H9 (cell line): ENCODE measurements around the gene IL5. TPM values are rescaled to one million over a fixed set of nuclear protein-coding genes. Genes with fewer than 3 reads are reported as not detected.
"Not testable (repeated sequence)": the region's sequence is repeated elsewhere in the genome, so short reads cannot be mapped to it uniquely, and the experiment has no call there.

Source experiments
- DNase-seq: peaks from one replicate; pipeline ENCODE4 v3.0.0-alpha.2; 2017
- H2AFZ ChIP-seq: one replicate; pipeline ENCODE4 v1.6.1; 2013; ENCODE audit warnings: mild to moderate bottlenecking, low read length, control low read depth, moderate library complexity
- H2AK5ac ChIP-seq: 2 replicates; pipeline ENCODE4 v1.6.1; 2013; ENCODE audit warnings: low read length, control low read depth, mixed read lengths; ENCODE audit not compliant: insufficient read length
- H2BK120ac ChIP-seq: one replicate; pipeline ENCODE4 v1.6.1; 2013; ENCODE audit warnings: low read depth, mild to moderate bottlenecking, low read length, control low read depth, inconsistent platforms; ENCODE audit not compliant: poor library complexity, severe bottlenecking
- H2BK12ac ChIP-seq: 2 replicates; pipeline ENCODE4 v1.6.1; 2013; ENCODE audit warnings: low read length, control low read depth, mixed read lengths, low read depth; ENCODE audit not compliant: insufficient read length
- H2BK15ac ChIP-seq: 2 replicates; pipeline ENCODE4 v1.6.1; 2013; ENCODE audit warnings: low read depth, low read length, control low read depth
- H2BK20ac ChIP-seq: one replicate; pipeline ENCODE4 v1.6.1; 2013; ENCODE audit warnings: low read depth, mild to moderate bottlenecking, low read length, control low read depth, inconsistent platforms; ENCODE audit not compliant: poor library complexity, severe bottlenecking
- H2BK5ac ChIP-seq: 2 replicates; pipeline ENCODE4 v1.6.1; 2013; ENCODE audit warnings: low read length, control low read depth, mixed read lengths; ENCODE audit not compliant: insufficient read length
- H3K14ac ChIP-seq: 2 replicates; pipeline ENCODE4 v1.6.1; 2013; ENCODE audit warnings: low read length, control low read depth; ENCODE audit not compliant: insufficient read depth
- H3K18ac ChIP-seq: 2 replicates; pipeline ENCODE4 v1.6.1; 2013; ENCODE audit warnings: low read depth, mild to moderate bottlenecking, mixed read lengths, low read length, control low read depth; ENCODE audit not compliant: insufficient read length
- H3K23ac ChIP-seq: 2 replicates; pipeline ENCODE4 v1.6.1; 2013; ENCODE audit warnings: low read length, control low read depth, mixed read lengths, low read depth; ENCODE audit not compliant: insufficient read length
- H3K23me2 ChIP-seq: 2 replicates; pipeline ENCODE4 v1.6.1; 2013; ENCODE audit warnings: low read depth, mild to moderate bottlenecking, mixed read lengths, low read length, control low read depth; ENCODE audit not compliant: insufficient read length, poor library complexity, severe bottlenecking
- H3K27ac ChIP-seq: 2 replicates; pipeline ENCODE4 v1.5.1; 2013; ENCODE audit warnings: low read length, control low read depth, mixed read lengths, low read depth; ENCODE audit not compliant: insufficient read length
- H3K27me3 ChIP-seq: 2 replicates; pipeline ENCODE4 v1.6.1; 2013; ENCODE audit warnings: low read length, control low read depth, inconsistent platforms; ENCODE audit not compliant: insufficient read depth
- H3K4ac ChIP-seq: 2 replicates; pipeline ENCODE4 v1.6.1; 2013; ENCODE audit warnings: low read depth, mild to moderate bottlenecking, control low read depth, inconsistent platforms, low read length, moderate library complexity
- H3K4me1 ChIP-seq: 2 replicates; pipeline ENCODE4 v1.6.1; 2013; ENCODE audit warnings: low read length, control low read depth, inconsistent platforms; ENCODE audit not compliant: insufficient read depth
- H3K4me2 ChIP-seq: 2 replicates; pipeline ENCODE4 v1.6.1; 2013; ENCODE audit warnings: low read length, control low read depth, mixed read lengths; ENCODE audit not compliant: insufficient read length, insufficient read depth
- H3K56ac ChIP-seq: 2 replicates; pipeline ENCODE4 v1.6.1; 2013; ENCODE audit warnings: low read depth, mild to moderate bottlenecking, mixed read lengths, low read length, control low read depth; ENCODE audit not compliant: insufficient read length
- H3K79me1 ChIP-seq: 2 replicates; pipeline ENCODE4 v1.6.1; 2013; ENCODE audit warnings: low read depth, mild to moderate bottlenecking, moderate library complexity, low read length, control low read depth, inconsistent platforms; ENCODE audit not compliant: insufficient read depth, poor library complexity, severe bottlenecking
- H3K79me2 ChIP-seq: 2 replicates; pipeline ENCODE4 v1.6.1; 2013; ENCODE audit warnings: low read length, control low read depth, inconsistent platforms; ENCODE audit not compliant: insufficient read depth
- H3K9ac ChIP-seq: 2 replicates; pipeline ENCODE4 v1.6.1; 2013; ENCODE audit warnings: low read length, control low read depth, mixed read lengths; ENCODE audit not compliant: insufficient read length; ENCODE audit errors: extremely low read depth
- H3K9me3 ChIP-seq: one replicate; pipeline ENCODE4 v1.6.1; 2013; ENCODE audit warnings: low read depth, low read length, inconsistent platforms; ENCODE audit not compliant: control insufficient read depth
- H3T11ph ChIP-seq: one replicate; pipeline ENCODE4 v1.6.1; 2013; ENCODE audit warnings: mild to moderate bottlenecking, low read length, control low read depth, inconsistent platforms
- H4K20me1 ChIP-seq: one replicate; pipeline ENCODE4 v1.6.1; 2013; ENCODE audit not compliant: control insufficient read depth, insufficient read length, insufficient read depth
- H4K5ac ChIP-seq: 2 replicates; pipeline ENCODE4 v1.6.1; 2013; ENCODE audit warnings: low read depth, mild to moderate bottlenecking, mixed read lengths, low read length, control low read depth; ENCODE audit not compliant: insufficient read length
- H4K8ac ChIP-seq: replicated peaks from 2 replicates; pipeline ENCODE4 v1.6.1; 2013; ENCODE audit warnings: low read length, control low read depth, mixed read lengths, low read depth; ENCODE audit not compliant: insufficient read length
- H4K91ac ChIP-seq: 2 replicates; pipeline ENCODE4 v1.6.1; 2013; ENCODE audit warnings: low read depth, mild to moderate bottlenecking, moderate library complexity, mixed read lengths, low read length, control low read depth; ENCODE audit not compliant: insufficient read length
- H3K27ac Mint-ChIP-seq, 3 experiments: 2 replicates in 2 of 3; 3 replicates in 1 of 3; pipeline ENCODE4 v1.8.0; 2020 to 2021; ENCODE audit warnings: mixed read lengths in 3 of 3, mild to moderate bottlenecking in 1 of 3, moderate library complexity in 1 of 3
- H3K27me3 Mint-ChIP-seq: 2 replicates; pipeline ENCODE4 v1.8.0; 2021; ENCODE audit warnings: low read depth, mild to moderate bottlenecking, moderate library complexity, mixed read lengths
- H3K36me3 Mint-ChIP-seq, 3 experiments: 2 replicates in 2 of 3; 3 replicates in 1 of 3; pipeline ENCODE4 v1.8.0; 2020 to 2021; ENCODE audit warnings: low read depth in 3 of 3, mixed read lengths in 3 of 3; ENCODE audit not compliant: insufficient read depth in 1 of 3
- H3K4me1 Mint-ChIP-seq, 2 experiments: 2 replicates each; pipeline ENCODE4 v1.8.0; 2020; ENCODE audit warnings: mixed read lengths in 2 of 2
- H3K4me3 Mint-ChIP-seq, 2 experiments: 2 replicates in 1 of 2; 3 replicates in 1 of 2; pipeline ENCODE4 v1.8.0; 2020 to 2021; ENCODE audit warnings: mild to moderate bottlenecking in 2 of 2, mixed read lengths in 2 of 2, moderate library complexity in 1 of 2
- H3K9me3 Mint-ChIP-seq, 2 experiments: 2 replicates in 1 of 2; 3 replicates in 1 of 2; pipeline ENCODE4 v1.8.0; 2020; ENCODE audit warnings: mild to moderate bottlenecking in 2 of 2, mixed read lengths in 2 of 2, moderate library complexity in 1 of 2
- WGBS: extraction: QIAGEN DNeasy Blood & Tissue Kit; methylation state at CpG from one replicate; pipeline ENCODE4 v1.1.7; 2013; ENCODE audit warnings: missing lambda C conversion rate, low lambda C conversion rate, mixed read lengths; ENCODE audit not compliant: insufficient read length; ENCODE audit errors: extremely low coverage; 5-methylcytosine and 5-hydroxymethylcytosine counted together
- total RNA-seq: library from RNA; stranded (reverse); gene quantifications from 2 replicates; pipeline ENCODE4 v1.2.1, GENCODE V29; 2021

Gene IL5
- total RNA-seq, 1 experiment from 2014 or later: not detected

DNA sequence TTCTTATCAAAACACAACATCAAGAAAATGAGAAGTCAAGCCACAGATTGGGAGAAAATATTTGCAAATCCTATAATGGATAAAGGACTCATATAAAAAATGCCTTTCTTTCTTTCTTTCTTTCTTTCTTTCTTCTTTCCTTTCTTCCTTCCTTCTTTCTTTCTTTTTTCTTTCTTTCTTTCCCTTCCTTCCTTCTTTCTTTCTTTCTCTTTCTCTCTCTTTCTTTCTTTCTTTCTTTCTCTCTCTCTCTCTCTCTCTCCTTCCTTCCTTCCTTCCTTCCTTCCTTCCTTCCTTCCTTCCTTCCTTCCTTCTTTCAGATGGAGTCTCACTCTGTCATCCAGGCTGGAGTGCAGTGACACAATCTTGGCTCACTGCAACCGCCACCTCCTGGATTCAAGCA, 21.3 kb downstream of the IL5 start:
- H4K5ac ChIP-seq, H3K27me3 Mint-ChIP-seq, H3K23ac ChIP-seq, H4K91ac ChIP-seq, H2AFZ ChIP-seq, H4K20me1 ChIP-seq, H2BK12ac ChIP-seq, H2BK120ac ChIP-seq, H3K27me3 ChIP-seq, H2AK5ac ChIP-seq, H3K56ac ChIP-seq, H3K4me1 Mint-ChIP-seq, H2BK5ac ChIP-seq, H3K36me3 Mint-ChIP-seq, H3K79me1 ChIP-seq, H2BK20ac ChIP-seq, H3K4me1 ChIP-seq, DNase-seq, H3K18ac ChIP-seq, H3K4ac ChIP-seq, H3K4me2 ChIP-seq, H3K4me3 Mint-ChIP-seq, H2BK15ac ChIP-seq, H3K9ac ChIP-seq, H3T11ph ChIP-seq, H3K27ac Mint-ChIP-seq, H3K9me3 ChIP-seq, H3K79me2 ChIP-seq, H3K14ac ChIP-seq, H4K8ac ChIP-seq, H3K23me2 ChIP-seq, H3K27ac ChIP-seq: not testable (repeated sequence)
- WGBS: no CpG with 5 or more reads among the region's 1 CpG
- peaks cover 13 to 16% of the 10 kb centered on the region in 2 experiments; a peak in 4 of 5 replicates for H3K9me3 Mint-ChIP-seq

DNA sequence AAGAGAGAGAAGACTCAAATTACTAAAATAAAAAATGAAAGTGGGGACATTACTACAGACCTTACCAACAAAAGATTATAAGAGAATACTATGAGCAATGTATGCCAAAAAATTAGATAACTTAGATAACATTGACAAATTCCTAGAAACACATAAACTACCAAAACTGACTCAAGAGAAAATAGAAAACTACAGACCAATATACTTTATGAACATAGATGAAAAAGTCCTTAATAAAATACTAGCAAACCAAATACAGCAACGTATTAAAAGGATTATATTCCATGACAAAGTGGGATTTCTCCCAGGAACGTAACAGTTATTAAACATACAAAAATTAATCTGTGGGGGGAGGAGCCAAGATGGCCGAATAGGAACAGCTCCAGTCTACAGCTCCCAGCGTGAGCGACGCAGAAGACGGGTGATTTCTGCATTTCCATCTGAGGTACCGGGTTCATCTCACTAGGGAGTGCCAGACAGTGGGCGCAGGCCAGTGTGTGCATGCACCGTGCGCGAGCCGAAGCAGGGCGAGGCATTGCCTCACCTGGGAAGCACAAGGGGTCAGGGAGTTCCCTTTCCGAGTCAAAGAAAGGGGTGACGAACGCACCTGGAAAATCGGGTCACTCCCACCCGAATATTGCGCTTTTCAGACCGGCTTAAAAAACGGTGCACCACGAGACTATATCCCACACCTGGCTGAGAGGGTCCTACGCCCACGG, 29.5 kb downstream of the IL5 start:
- H3K9me3 ChIP-seq, H2BK12ac ChIP-seq, H3K4me1 Mint-ChIP-seq, H3K23ac ChIP-seq, H3K9ac ChIP-seq, H2BK5ac ChIP-seq, H4K91ac ChIP-seq, H3K79me1 ChIP-seq, H3K27ac Mint-ChIP-seq, H3K56ac ChIP-seq, H3K79me2 ChIP-seq, H3K14ac ChIP-seq, H4K8ac ChIP-seq, H2BK20ac ChIP-seq, H3K4me1 ChIP-seq, H3K27me3 Mint-ChIP-seq, H2BK120ac ChIP-seq, H3K23me2 ChIP-seq, H3K27me3 ChIP-seq, H4K5ac ChIP-seq, DNase-seq, H3K18ac ChIP-seq, H2AK5ac ChIP-seq, H2BK15ac ChIP-seq, H2AFZ ChIP-seq, H3K4ac ChIP-seq, H3K27ac ChIP-seq, H3K4me2 ChIP-seq, H3T11ph ChIP-seq, H4K20me1 ChIP-seq: not testable (repeated sequence)
- Mint-ChIP-seq H3K36me3 (peaks cover 9 to 35% (median 13%) of the 10 kb centered on the region in 3 experiments), H3K4me3 (peak overlapping the region in 1 of 2 experiments; percentile 44; a peak in 2 of 5 replicates), H3K9me3 (peaks cover 18 to 41% of the 10 kb centered on the region in 2 experiments)
- WGBS: no CpG with 5 or more reads among the region's 25 CpGs
